GM19193 (cell line): ENCODE measurements around the gene KRTAP10-7.

ENCODE experiments used
- POLR2A ChIP-seq: IDR thresholded peaks from 4 replicates; pipeline ENCODE4 v1.6.1; 2011; ENCODE audit not compliant: insufficient read depth, insufficient read length; ENCODE audit errors: extremely low read depth

KRTAP10-7 gene

GRCh38 chr21:44650973-44651675 lies 50.7 kb downstream of the KRTAP10-7 start:
- TF ChIP-seq POLR2A = no peak
